ENCODE measurements around the gene SIGLEC6.

- TF ChIP-seq EHMT2 (IDR thresholded peaks at IDR 0.05; ENCODE audit: low read depth): no peak
- no peak for TF ChIP-seq EP300 (IDR thresholded peaks at IDR 0.05)
- TF ChIP-seq MYC (IDR thresholded peaks at IDR 0.05; ENCODE audit: borderline replicate concordance, low read length): no peak
- no peak for TF ChIP-seq NR3C1 (IDR thresholded peaks at IDR 0.05)
- TF ChIP-seq CTCF (IDR thresholded peaks at IDR 0.05): no peak
- no peak for TF ChIP-seq ESRRA (IDR thresholded peaks at IDR 0.05; ENCODE audit: borderline replicate concordance, low read length)
- TF ChIP-seq JUNB (IDR thresholded peaks at IDR 0.05): no peak
- no peak for TF ChIP-seq PBX3 (IDR thresholded peaks at IDR 0.05)
- TF ChIP-seq ELK1 (IDR thresholded peaks at IDR 0.05; ENCODE audit: low read depth, low read length): no peak
- no peak for TF ChIP-seq POLR2A (IDR thresholded peaks at IDR 0.05; ENCODE audit: low read length)
- TF ChIP-seq CBX8 (IDR thresholded peaks at IDR 0.05): no peak
- TF ChIP-seq RAD21 (conservative IDR thresholded peaks at IDR 0.05 in 1 of 2, IDR thresholded peaks at IDR 0.05 in 1 of 2): no peak
These were observed 61.8 kb downstream of the SIGLEC6 start for GRCh38 chr19:51469629-51470028.

Data from A549 (cell line).